Keratinocyte (primary cell): ENCODE results near the gene SLC17A7. TPM values are rescaled to one million over a fixed set of nuclear protein-coding genes. Genes with fewer than 3 reads are reported as not detected.

Source experiments
- DNase-seq: peaks from one replicate; pipeline ENCODE4 v3.0.0-alpha.2; 2011; ENCODE audit warnings: low read depth, missing footprints, low spot score
- FAIRE-seq: peaks from 2 replicates; lab custom pipeline; 2011; peaks lifted over from hg19 to GRCh38; lab: Jason Lieb, UNC
- H2AFZ ChIP-seq: 2 replicates; pipeline ENCODE4 v1.6.0; 2012; ENCODE audit warnings: low read length, control low read depth, inconsistent platforms; ENCODE audit not compliant: control insufficient read depth
- H3K27ac ChIP-seq: 2 replicates; pipeline ENCODE4 v1.5.1; 2011; ENCODE audit warnings: low read length; ENCODE audit not compliant: control insufficient read depth, insufficient read depth
- H3K27me3 ChIP-seq: 3 replicates; pipeline ENCODE4 v1.6.0; 2011; ENCODE audit warnings: low read length; ENCODE audit not compliant: control insufficient read depth, insufficient read depth; ENCODE audit errors: extremely low read depth
- H3K36me3 ChIP-seq, 2 experiments: 2 replicates in 1 of 2; 3 replicates in 1 of 2; pipeline ENCODE4 v1.5.1; 2011; ENCODE audit warnings: low read length in 2 of 2, mild to moderate bottlenecking in 1 of 2; ENCODE audit not compliant: control insufficient read depth in 2 of 2, insufficient read depth in 2 of 2; ENCODE audit errors: extremely low read depth in 1 of 2
- H3K4me1 ChIP-seq: 3 replicates; pipeline ENCODE4 v1.5.1; 2011; ENCODE audit warnings: low read length; ENCODE audit not compliant: control insufficient read depth, insufficient read depth; ENCODE audit errors: extremely low read depth
- H3K4me2 ChIP-seq: 3 replicates; pipeline ENCODE4 v1.6.0; 2011; ENCODE audit warnings: low read depth, low read length; ENCODE audit not compliant: control insufficient read depth, insufficient read depth; ENCODE audit errors: extremely low read depth
- H3K4me3 ChIP-seq, 3 experiments: fragments of 200-600 bp in 1 of 3; sonication (generic) in 1 of 3; 2 replicates in 2 of 3; 3 replicates in 1 of 3; pipeline ENCODE4 v1.5.1; 2011 to 2016; ENCODE audit warnings: low read length in 3 of 3, mild to moderate bottlenecking in 3 of 3, control low read depth in 2 of 3, inconsistent platforms in 1 of 3, low read depth in 1 of 3, mixed read lengths in 1 of 3, mixed run types in 1 of 3, moderate library complexity in 1 of 3; ENCODE audit not compliant: control insufficient read depth in 2 of 3, insufficient read depth in 2 of 3; ENCODE audit errors: extremely low read depth in 1 of 3
- H3K79me2 ChIP-seq: 2 replicates; pipeline ENCODE4 v1.6.0; 2012; ENCODE audit warnings: low read length; ENCODE audit not compliant: control insufficient read depth, insufficient read depth
- H3K9ac ChIP-seq: 3 replicates; pipeline ENCODE4 v1.6.0; 2011; ENCODE audit warnings: low read length; ENCODE audit not compliant: control insufficient read depth, insufficient read depth; ENCODE audit errors: extremely low read depth
- H3K9me1 ChIP-seq: 3 replicates; pipeline ENCODE4 v1.6.0; 2011; ENCODE audit warnings: low read length; ENCODE audit not compliant: control insufficient read depth, insufficient read depth; ENCODE audit errors: extremely low read depth
- H3K9me3 ChIP-seq: 2 replicates; pipeline ENCODE4 v1.5.1; 2012; ENCODE audit warnings: low read depth, low read length; ENCODE audit not compliant: control insufficient read depth
- H4K20me1 ChIP-seq: 3 replicates; pipeline ENCODE4 v1.6.0; 2011; ENCODE audit warnings: low read length; ENCODE audit not compliant: control insufficient read depth, insufficient read depth; ENCODE audit errors: extremely low read depth
- CTCF ChIP-seq, 3 experiments: IDR thresholded peaks in 1 of 3; conservative IDR thresholded peaks in 1 of 3; optimal IDR thresholded peaks in 1 of 3; 2 replicates in 2 of 3; 3 replicates in 1 of 3; pipeline versions ENCODE3 to v1.5.1; 2011; ENCODE audit warnings: low read length in 3 of 3, mild to moderate bottlenecking in 3 of 3, moderate library complexity in 2 of 3, control low read depth in 1 of 3, inconsistent platforms in 1 of 3; ENCODE audit not compliant: insufficient read depth in 2 of 3; ENCODE audit errors: extremely low read depth in 1 of 3
- EZH2 ChIP-seq: IDR thresholded peaks from one replicate; pipeline ENCODE4 v1.6.1; 2012; ENCODE audit warnings: inconsistent platforms, mild to moderate bottlenecking, low read length, moderate library complexity
- dilution Hi-C: fragments of 300-500 bp; cut with MboI; formaldehyde crosslinking; loops from one replicate; pipeline ENCODE4 v1.7.0; 2020; ENCODE audit warnings: low sequenced_read_pairs; ENCODE audit not compliant: extremely low pct_ligation_motif_present
- polyA plus RNA-seq, 5 experiments: library from polyadenylated mRNA; depleted of rRNA in 3 of 5; stranded (reverse) in 3 of 5; stranded (forward) in 1 of 5; unstranded in 1 of 5; fragments of >200 nt; gene quantifications; 1 replicate in 1 of 5; 2 replicates in 3 of 5; 3 replicates in 1 of 5; pipeline versions ENCODE4 v1.2.1 to v1.2.3, GENCODE V29; 2011 to 2012; ENCODE audit warnings: missing spikeins in 2 of 5, low read depth in 1 of 5, low replicate concordance in 1 of 5

SLC17A7 gene
- polyA plus RNA-seq, 1 donor (not counting 4 experiments of a cell fraction or from before 2014, with no cell fraction given): 0.04 TPM

- Histone ChIP-seq H3K9me3 (no peaks in the 10 kb centered on the region), H4K20me1 (no peaks in the 10 kb centered on the region), H3K36me3 (no peaks in the 10 kb centered on the region), H3K27ac (no peak overlapping the region), H3K9me1 (no peaks in the 10 kb centered on the region), H3K4me1 (peaks cover 7% of the 10 kb centered on the region), H3K9ac (no peak overlapping the region), H2AFZ (no peak overlapping the region), H3K4me3 (no peak overlapping the region), H3K79me2 (no peaks in the 10 kb centered on the region), H3K27me3 (peaks cover 92% of the 10 kb centered on the region), H3K4me2 (no peak overlapping the region)
- dilution Hi-C loops: no loop called here
- DNase-seq (no peak), FAIRE-seq (no peak)
- TF ChIP-seq EZH2 (no peak), CTCF (optimal IDR thresholded peaks at IDR 0.05 in 1 of 3, IDR thresholded peaks at IDR 0.05 in 1 of 3, conservative IDR thresholded peaks at IDR 0.05 in 1 of 3; ENCODE audit: extremely low read depth in 1 of 3, insufficient read depth in 2 of 3, low read length in 3 of 3) (no peak)
Measured at GRCh38 chr19:49427339-49427738, 14.0 kb downstream of the SLC17A7 start.

GRCh38 chr19:49425922-49426592, 15.3 kb downstream of the SLC17A7 start:
- no peak for FAIRE-seq
- no peak overlapping the region for H3K4me2 ChIP-seq

More at GRCh38 chr19:49425922-49426592, 15.3 kb downstream of the SLC17A7 start:
- Histone ChIP-seq H3K36me3 (no peaks in the 10 kb centered on the region), H3K27me3 (peaks cover 92% of the 10 kb centered on the region), H2AFZ (no peak overlapping the region), H3K79me2 (no peaks in the 10 kb centered on the region), H3K9me1 (no peaks in the 10 kb centered on the region), H4K20me1 (no peaks in the 10 kb centered on the region), H3K9ac (no peak overlapping the region), H3K4me1 (peaks cover 7% of the 10 kb centered on the region), H3K9me3 (no peaks in the 10 kb centered on the region), H3K27ac (no peak overlapping the region), H3K4me3 (no peak overlapping the region)
- dilution Hi-C loops: no loop called here
- no peak for DNase-seq
- no peak for TF ChIP-seq CTCF (optimal IDR thresholded peaks at IDR 0.05 in 1 of 3, IDR thresholded peaks at IDR 0.05 in 1 of 3, conservative IDR thresholded peaks at IDR 0.05 in 1 of 3; ENCODE audit: extremely low read depth in 1 of 3, insufficient read depth in 2 of 3, low read length in 3 of 3)
- peak; percentile 30 for TF ChIP-seq EZH2
